GM18508 (cell line): ENCODE measurements around the gene ZNF576.
"Not testable (repeated sequence)": the region's sequence is repeated elsewhere in the genome, so short reads cannot be mapped to it uniquely, and the experiment has no call there.

ENCODE experiments used
- ATAC-seq: cut with Tn5 transposase; IDR thresholded peaks from one replicate; pipeline ENCODE4 v1.9.1; 2021; ENCODE audit warnings: moderate number of reproducible peaks; ENCODE audit not compliant: insufficient read depth, unreplicated experiment

The ZNF576 gene

GRCh38 chr19:43623889-43624670 is 27.7 kb downstream of the ZNF576 start:
- no peak for ATAC-seq

GRCh38 chr19:43624933-43625332 is 28.5 kb downstream of the ZNF576 start:
- no peak for ATAC-seq

GRCh38 chr19:43625918-43626579 is 29.7 kb downstream of the ZNF576 start:
- ATAC-seq = no peak

- ATAC-seq = no peak
Observed at GRCh38 chr19:43626838-43627237, 30.4 kb downstream of the ZNF576 start.

- ATAC-seq = no peak
Observed at GRCh38 chr19:43628646-43629326, 32.4 kb downstream of the ZNF576 start.

GRCh38 chr19:43631491-43631890 is 35.1 kb downstream of the ZNF576 start:
- ATAC-seq = no peak

GRCh38 chr19:43633520-43633919 is 37.1 kb downstream of the ZNF576 start:
- ATAC-seq = no peak

- ATAC-seq = no peak
Observed at GRCh38 chr19:43634068-43634467, 37.7 kb downstream of the ZNF576 start.

GRCh38 chr19:43634506-43634871 is 38.1 kb downstream of the ZNF576 start:
- no peak for ATAC-seq

GRCh38 chr19:43634872-43635560 is 38.6 kb downstream of the ZNF576 start:
- ATAC-seq = no peak

- not testable (repeated sequence) for ATAC-seq
Observed at GRCh38 chr19:43635561-43635940, 39.2 kb downstream of the ZNF576 start.

GRCh38 chr19:43636121-43636683 is 39.8 kb downstream of the ZNF576 start:
- ATAC-seq = no peak

GRCh38 chr19:43638214-43638994 is 42.0 kb downstream of the ZNF576 start:
- ATAC-seq = no peak

GRCh38 chr19:43638995-43639518 is 42.7 kb downstream of the ZNF576 start:
- ATAC-seq = no peak

- no peak for ATAC-seq
Observed at GRCh38 chr19:43639519-43640423, 43.4 kb downstream of the ZNF576 start, which contains the start of gene CADM4. CADM4 (minus strand) TSS chr19:43639850; CDS start chr19:43639790, 60 bp downstream.

GRCh38 chr19:43640424-43640757 is 44.0 kb downstream of the ZNF576 start:
- ATAC-seq = no peak

GRCh38 chr19:43641333-43641732 is 44.9 kb downstream of the ZNF576 start:
- ATAC-seq = no peak

GRCh38 chr19:43642531-43642930 is 46.1 kb downstream of the ZNF576 start:
- no peak for ATAC-seq
